Measurements from ENCODE around the gene AATF. TPM values are rescaled to one million over a fixed set of nuclear protein-coding genes. Genes with fewer than 3 reads are reported as not detected.
A peak's percentile ranks its signal among the peaks of the same experiment; 100 is the strongest.

AATF gene
- polyA plus RNA-seq, 1 donor = 47.7 TPM

GRCh38 chr17:37079065-37079708 is 130.4 kb downstream of the AATF start:
- DNase-seq = no peak

DNA sequence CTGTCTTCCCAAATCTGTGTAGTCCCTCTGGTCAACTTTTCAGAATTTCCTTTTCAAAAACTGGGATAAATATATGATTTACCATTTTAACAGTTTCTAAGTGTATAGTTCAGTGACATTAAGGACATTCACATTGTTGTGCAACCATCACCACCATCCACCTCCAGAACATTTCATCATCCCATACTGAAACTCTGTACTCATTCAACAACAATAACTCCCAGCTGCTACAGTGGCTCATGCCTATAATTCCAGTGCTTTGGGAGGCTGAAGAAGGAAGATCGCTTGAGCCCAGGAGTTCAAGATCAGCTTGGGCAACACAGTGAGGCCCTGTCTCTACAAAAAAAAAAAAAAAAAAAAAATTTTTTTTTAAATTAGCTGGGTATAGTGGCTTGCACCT is 131.0 kb downstream of the AATF start:
- no peak for DNase-seq

DNA sequence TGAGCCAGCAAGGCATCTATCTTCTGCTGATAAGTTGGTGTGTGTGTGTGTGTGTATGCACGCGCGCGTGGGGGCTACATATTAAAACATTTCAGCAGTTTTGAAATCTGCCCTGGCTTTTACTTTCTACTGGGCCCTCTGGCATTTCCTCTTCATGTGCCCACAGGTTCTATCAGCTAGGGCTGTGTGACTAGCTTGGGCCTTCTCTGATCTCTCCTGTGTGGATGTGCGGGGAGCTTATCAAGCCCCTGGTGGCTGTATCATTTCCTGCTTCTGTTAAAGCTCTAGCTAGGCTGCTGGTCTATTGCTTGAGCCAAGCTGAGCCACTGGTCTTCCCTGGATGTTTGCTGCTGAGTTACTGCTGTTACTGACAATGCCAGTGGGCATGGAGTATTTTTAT is 132.5 kb downstream of the AATF start:
- DNase-seq = no peak

- no peak for DNase-seq
These were observed 133.6 kb downstream of the AATF start for GRCh38 chr17:37082311-37082860.

GRCh38 chr17:37082985-37083384 is 134.2 kb downstream of the AATF start:
- DNase-seq = no peak

- no peak for DNase-seq
These were observed 134.7 kb downstream of the AATF start for GRCh38 chr17:37083456-37083855.

GRCh38 chr17:37084372-37084771 is 135.6 kb downstream of the AATF start:
- no peak for DNase-seq

DNA sequence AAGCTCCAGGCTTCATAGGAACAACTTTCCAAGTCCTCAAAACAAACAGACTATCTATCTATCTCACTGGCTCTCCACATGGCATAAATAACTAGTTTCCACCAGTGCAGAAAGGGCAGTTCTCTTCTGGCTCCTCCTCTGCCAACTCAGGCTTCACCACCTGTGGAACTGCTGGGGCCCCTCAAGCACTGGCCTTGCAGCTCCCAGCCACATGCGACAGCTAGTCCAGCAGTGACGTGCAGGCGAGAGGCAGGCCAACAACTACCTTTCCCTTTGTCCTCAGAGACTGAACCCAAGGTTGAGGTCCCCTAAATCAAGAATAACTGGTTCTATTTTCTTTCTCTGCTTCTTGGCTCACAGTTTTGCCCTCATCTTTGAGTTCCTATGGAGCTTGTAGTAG is 137.6 kb downstream of the AATF start:
- DNase-seq = no peak

DNA sequence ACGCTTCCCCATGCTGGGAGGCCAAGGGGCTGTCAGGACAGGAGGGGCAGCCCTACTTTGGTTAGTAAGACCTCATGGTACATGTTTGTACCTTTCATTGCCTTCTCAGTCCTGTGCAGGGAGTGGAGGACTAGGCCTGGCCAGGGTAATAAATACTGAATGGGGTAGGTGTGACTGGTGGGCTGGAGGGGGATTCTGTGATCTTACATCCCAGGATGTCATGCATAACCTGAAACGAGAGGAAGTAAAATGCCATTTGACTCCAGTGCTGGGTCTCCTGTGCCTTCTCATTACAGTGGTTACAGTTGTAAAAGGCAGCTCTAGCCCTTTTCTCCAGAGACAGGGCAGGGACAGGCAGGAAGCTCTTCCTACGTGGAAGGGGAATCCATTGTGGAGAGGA is 138.2 kb downstream of the AATF start:
- no peak for DNase-seq

- no peak for DNase-seq
These were observed 138.9 kb downstream of the AATF start for GRCh38 chr17:37087683-37088082.

- peak; percentile 61 for DNase-seq
These were observed 139.7 kb downstream of the AATF start for GRCh38 chr17:37088459-37088858.

DNA sequence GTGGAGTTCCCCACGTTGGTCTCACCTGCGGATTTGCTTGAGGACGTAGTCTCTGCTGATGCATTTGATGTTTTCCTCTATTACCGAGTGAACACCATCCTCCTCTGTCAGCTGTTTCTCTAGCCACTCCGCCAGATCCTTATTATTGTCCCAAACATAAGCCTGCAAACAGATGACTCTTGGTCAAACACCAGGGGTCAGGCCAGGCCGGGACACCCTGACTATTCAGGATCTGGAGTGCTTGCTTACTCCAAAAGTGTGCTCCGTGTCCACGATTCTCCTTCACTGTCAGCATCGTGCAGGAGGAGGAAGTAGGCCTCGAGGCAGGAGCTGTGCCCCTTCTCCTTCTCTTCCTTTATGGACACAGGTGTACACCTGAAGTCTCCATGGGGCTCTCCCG is 140.2 kb downstream of the AATF start:
- DNase-seq = no peak

- DNase-seq = no peak
These were observed 141.2 kb downstream of the AATF start for GRCh38 chr17:37089956-37090355.

DNA sequence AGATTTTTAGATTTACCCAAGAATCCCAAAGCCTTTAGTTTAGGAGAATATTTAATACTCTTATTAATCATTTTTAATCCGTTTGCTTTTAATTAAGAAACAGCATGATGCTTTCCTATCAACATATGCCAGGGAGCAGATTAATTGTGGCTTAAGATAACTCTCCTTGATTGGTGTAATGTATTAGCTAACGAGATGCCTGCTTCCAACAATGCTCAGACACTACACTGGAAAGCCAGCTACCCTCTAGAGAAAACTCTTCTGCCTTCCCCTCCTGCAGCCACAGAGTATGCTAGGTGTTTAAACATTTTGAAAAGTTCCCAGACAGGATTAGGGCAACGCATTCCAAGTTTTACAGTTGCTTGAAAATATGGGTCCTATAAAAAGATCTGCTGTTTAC is 142.2 kb downstream of the AATF start:
- no peak for DNase-seq

DNA sequence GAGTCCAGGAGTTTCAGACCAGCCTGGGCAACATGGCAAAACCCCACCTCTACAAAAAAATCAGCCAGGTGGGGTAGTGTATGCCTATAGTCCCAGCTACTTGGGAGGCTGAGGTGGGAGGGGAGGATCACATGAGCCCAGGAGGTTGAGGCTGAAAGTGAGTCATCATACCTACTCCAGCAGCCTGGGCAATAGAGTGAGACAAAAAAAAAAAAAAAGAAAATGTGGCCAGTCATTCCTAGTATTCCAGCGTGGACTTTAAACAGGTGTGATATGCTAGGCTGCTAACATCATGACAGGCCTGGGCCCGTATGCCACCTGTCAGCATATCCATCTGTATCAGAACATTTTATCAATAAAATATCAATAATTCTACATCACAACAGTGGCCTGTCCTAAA is 143.3 kb downstream of the AATF start:
- DNase-seq = no peak

- no peak for DNase-seq
These were observed 143.9 kb downstream of the AATF start for GRCh38 chr17:37092701-37093100.

- DNase-seq = no peak
These were observed 145.6 kb downstream of the AATF start for GRCh38 chr17:37094391-37094790.

DNA sequence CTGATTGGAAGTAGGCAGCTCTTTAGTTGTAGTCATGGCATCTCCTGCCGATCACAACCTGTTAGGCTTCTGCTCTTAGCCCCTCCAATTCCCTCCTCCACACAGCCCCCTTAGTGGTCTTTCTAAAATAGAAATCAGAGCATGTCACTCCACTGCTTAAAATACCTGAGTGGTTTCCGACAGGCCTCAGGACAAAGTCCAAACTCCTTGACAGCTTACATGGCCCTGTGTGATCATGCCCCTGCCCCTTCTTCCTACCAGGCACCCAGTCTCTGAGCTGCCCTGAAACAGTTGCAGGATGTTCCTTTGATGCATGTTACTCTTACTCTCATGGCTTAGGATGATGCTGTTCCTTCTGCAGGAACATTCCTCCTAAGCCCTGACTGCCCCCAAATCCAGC is 147.3 kb downstream of the AATF start:
- no peak for DNase-seq

DNA sequence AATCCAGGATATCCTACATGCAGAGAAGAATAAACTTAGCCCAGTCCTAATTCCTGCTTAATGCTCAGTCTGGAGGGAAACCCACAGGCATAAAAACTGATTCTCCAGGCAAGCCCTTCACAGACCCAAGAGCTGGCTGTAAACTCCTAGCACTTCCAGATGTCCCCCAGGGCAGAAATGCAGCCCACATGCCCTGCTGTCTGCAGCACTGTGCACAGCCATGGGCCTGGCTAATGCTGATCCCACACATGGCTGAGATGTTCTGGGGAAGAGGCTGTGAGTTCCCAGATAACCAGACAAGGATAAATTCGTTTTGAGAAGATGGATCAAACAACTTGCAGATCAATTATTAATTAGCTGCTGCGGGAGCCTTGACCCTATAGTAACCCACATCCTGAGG is 148.4 kb downstream of the AATF start:
- DNase-seq = no peak

DNA sequence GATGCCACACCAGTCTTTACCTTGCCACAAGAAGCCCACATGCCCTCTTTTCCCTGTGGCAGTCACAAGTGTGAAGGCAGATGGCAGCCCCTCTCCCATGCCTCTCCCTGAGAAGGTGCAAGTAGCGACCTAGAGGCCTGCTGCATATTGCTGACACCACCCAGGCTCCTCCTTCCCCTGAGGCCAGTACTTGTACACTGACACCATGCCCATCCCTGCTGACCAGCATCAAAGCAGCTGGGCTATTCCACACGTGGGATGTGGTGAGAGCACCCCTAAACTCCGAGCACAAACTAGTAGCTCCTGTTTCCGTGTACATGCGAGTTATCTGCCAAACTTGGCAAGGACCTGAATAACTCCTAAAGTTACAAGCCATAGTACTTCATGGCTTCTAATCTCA is 149.4 kb downstream of the AATF start:
- DNase-seq = no peak

DNA sequence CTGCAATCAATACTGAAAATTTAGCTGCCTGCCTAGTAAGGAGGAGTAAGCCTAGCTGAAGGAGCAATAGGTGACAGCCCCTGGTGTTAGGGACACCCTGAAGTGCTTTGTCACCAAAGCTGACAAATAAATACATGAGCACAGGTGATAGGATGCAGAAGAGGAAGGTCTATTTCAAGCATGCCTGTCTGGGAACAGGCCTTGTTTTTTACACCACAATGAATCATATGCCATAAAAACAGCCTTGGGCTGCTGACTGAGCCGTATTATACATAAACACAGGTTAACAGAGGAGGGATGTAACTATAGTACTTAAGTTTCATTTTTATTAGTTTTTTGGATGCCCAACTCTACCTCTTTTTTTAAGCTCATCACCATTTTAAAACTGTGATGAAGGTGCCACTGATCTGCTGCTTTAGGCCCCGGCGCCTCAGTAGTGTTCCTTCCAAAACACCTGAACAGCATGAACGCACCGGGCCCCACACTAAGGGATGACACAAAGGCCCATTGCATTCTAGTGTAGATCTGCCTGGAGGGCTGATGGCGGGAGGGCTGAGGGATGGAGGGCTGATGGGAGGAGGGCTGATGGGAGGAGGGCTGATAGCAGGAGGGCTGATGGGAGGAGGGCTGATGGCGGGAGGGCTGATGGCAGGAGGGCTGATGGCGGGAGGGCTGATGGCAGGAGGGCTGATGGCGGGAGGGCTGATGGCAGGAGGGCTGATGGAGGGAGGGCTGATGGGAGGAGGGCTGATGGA is 150.3 kb downstream of the AATF start:
- DNase-seq = no peak

DNA sequence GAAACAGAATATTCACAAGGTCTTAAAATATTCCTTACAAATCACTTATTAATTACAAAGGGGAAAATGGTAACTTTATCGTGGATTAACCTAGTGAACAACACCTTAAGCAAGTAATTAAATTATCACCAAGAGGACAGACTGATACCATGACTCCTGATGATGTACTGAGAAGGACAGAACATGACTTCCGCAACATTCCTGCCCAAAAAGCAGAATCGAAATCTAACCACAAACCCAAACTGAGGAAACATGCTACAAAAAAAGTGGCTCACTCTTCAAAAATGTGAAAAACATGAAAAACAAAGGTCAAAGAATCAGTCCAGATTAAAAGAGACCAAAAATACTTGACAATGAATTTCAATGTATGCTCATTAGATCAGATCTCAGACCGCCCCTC is 151.5 kb downstream of the AATF start:
- DNase-seq = no peak

DNA sequence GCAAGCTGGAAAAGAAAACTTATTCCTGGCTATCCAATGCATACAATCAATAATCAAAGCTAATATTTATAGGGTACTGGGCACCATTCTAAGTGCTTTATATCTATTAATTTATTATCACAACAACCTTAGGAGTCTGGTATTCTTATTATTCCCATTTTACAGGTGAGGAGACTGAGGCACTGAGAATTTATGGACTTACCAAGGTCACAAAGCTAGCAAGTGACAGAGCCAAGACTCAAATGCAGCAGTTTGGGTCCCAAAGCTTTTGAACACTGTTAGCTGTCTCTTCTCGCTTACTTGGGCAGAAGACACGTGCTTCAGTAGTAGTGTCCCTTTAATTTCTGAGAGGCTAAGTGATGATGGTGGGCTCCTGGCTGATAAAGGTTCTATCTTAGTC is 152.6 kb downstream of the AATF start:
- DNase-seq = no peak

- DNase-seq = no peak
These were observed 154.5 kb downstream of the AATF start for GRCh38 chr17:37103231-37103630.
